Measurements from ENCODE around the gene FALEC. TPM values are rescaled to one million over a fixed set of nuclear protein-coding genes. Genes with fewer than 3 reads are reported as not detected.

The FALEC gene
- total RNA-seq, 1 donor from 2014 or later, result not detected

DNA sequence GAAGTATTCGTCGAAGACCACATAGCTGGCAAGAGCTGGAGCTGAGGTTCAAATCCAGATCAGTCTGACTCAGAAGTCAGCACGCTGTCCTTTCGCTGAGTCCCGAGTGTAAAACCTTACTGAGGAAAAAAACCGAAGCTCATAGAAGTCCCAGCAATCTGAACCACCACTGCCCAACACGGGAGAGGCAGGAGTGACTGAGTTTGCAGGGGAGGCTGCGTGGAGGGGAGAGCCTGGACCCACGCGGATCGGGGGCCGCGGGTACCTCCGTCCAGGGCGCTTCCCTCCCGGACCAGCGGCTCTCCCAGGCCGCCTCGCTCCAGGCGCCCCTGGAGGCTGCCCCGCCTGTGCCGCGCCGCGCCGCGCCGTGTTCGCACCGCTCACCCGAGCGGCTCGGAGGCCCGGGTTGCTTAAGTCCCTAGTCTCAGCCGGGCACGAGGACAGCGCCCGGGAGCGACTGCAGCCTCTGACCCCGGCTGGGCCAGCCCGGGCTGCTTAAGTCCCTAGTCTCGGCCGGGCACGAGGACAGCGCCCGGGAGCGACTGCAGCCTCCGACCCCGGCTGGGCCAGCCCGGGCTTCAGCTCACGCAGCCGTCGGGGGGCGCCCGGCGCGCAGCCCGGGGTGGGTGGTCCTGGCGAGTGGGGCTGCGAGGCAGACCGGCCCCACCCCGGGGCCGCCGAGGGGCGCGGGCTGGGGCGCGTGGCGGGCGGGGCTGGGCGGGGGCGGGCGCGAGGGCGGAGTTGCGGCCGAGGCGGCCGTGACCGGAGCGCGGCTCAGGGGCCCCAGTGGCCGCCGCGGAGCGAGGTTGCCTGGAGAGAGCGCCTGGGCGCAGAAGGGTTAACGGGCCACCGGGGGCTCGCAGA lies 33.3 kb downstream of the FALEC start, which contains the start of gene ADAMTSL4:
Gene ADAMTSL4, plus strand, starts transcription at position 777 of the 864 bp plus-strand sequence. CDS start 2,881 bp downstream, outside the sequence.
- H3K9me3 ChIP-seq, result no peaks in the 10 kb centered on the region
- peaks cover 46% of the 10 kb centered on the region for H3K4me1 ChIP-seq
- peak within 1 kb of the TSS; percentile 61 to 73 for H3K4me3 ChIP-seq
- peak within 1 kb of the TSS; percentile 94 for H3K27ac ChIP-seq
- H3K36me3 ChIP-seq, result no peaks in the 10 kb centered on the region
- DNase-seq (ENCODE audit: extremely low spot score in 2 of 2), result no peak
- no peaks in the 10 kb centered on the region for H3K27me3 ChIP-seq
- TF ChIP-seq POLR2AphosphoS5 (IDR thresholded peaks at IDR 0.05; ENCODE audit: insufficient read depth in 1 of 2, low read depth in 1 of 2) (no peak), POLR2A (IDR thresholded peaks at IDR 0.05) (peak in 1 of 2 donors; percentile 59)
- TF ChIP-seq, protein P1, sequence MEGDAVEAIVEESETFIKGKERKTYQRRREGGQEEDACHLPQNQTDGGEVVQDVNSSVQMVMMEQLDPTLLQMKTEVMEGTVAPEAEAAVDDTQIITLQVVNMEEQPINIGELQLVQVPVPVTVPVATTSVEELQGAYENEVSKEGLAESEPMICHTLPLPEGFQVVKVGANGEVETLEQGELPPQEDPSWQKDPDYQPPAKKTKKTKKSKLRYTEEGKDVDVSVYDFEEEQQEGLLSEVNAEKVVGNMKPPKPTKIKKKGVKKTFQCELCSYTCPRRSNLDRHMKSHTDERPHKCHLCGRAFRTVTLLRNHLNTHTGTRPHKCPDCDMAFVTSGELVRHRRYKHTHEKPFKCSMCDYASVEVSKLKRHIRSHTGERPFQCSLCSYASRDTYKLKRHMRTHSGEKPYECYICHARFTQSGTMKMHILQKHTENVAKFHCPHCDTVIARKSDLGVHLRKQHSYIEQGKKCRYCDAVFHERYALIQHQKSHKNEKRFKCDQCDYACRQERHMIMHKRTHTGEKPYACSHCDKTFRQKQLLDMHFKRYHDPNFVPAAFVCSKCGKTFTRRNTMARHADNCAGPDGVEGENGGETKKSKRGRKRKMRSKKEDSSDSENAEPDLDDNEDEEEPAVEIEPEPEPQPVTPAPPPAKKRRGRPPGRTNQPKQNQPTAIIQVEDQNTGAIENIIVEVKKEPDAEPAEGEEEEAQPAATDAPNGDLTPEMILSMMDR (IDR thresholded peaks at IDR 0.05), result peak in 1 of 3 experiments; percentile 9
- intact Hi-C loops (cut with DNase I), result no loop called here

DNA sequence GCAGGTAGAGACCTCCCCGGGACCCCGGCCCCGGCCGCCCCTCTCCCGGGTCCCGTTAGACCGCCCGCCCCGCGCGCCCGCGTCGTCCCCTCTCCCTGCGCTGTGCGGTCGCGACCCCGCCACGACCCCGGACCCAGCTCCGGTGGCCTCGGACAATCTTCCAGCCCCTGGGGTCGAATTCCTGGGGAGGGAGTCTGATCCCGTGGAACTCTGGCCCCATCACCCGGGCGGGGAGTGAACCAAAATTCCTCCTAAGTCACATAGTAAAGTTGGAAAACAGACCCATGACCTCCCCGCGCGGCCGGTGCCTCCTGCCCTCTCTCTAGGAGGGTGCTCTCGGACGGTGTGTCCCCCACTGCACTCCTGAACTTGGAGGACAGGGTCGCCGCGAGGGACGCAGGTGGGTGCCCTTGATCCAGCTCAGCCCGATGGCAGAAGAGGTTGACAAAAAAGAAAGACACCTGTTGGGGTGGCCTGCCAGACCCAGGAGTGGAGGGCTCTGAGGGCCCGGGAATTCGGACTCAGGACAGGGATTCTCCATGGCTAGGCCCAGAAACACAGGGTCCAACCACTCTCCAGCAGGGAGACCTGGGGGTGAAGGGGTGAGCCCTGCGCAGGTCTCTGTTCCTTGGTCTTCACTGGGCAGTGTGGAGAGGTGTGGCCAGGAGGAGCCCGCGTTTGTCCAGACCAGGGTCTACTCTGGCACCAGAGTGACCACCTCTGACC lies 34.1 kb downstream of the FALEC start:
- TF ChIP-seq POLR2A (IDR thresholded peaks at IDR 0.05) (no peak), POLR2AphosphoS5 (IDR thresholded peaks at IDR 0.05; ENCODE audit: insufficient read depth in 1 of 2, low read depth in 1 of 2) (peak in 1 of 2 donors; percentile 50)
- TF ChIP-seq, protein P1 (IDR thresholded peaks at IDR 0.05), result no peak
- H3K4me1 ChIP-seq, result peaks cover 47% of the 10 kb centered on the region
- H3K9me3 ChIP-seq, result no peaks in the 10 kb centered on the region
- H3K27ac ChIP-seq, result peak overlapping the region; percentile 94
- no peaks in the 10 kb centered on the region for H3K27me3 ChIP-seq
- H3K36me3 ChIP-seq, result no peaks in the 10 kb centered on the region
- DNase-seq (ENCODE audit: extremely low spot score in 2 of 2), result no peak
- peak overlapping the region; percentile 61 to 73 for H3K4me3 ChIP-seq
- intact Hi-C loops (cut with DNase I), result loop anchor here (5.0 kb wide), 1 partner anchor 32 kb away; the partner anchor contains the start of gene FALEC

DNA sequence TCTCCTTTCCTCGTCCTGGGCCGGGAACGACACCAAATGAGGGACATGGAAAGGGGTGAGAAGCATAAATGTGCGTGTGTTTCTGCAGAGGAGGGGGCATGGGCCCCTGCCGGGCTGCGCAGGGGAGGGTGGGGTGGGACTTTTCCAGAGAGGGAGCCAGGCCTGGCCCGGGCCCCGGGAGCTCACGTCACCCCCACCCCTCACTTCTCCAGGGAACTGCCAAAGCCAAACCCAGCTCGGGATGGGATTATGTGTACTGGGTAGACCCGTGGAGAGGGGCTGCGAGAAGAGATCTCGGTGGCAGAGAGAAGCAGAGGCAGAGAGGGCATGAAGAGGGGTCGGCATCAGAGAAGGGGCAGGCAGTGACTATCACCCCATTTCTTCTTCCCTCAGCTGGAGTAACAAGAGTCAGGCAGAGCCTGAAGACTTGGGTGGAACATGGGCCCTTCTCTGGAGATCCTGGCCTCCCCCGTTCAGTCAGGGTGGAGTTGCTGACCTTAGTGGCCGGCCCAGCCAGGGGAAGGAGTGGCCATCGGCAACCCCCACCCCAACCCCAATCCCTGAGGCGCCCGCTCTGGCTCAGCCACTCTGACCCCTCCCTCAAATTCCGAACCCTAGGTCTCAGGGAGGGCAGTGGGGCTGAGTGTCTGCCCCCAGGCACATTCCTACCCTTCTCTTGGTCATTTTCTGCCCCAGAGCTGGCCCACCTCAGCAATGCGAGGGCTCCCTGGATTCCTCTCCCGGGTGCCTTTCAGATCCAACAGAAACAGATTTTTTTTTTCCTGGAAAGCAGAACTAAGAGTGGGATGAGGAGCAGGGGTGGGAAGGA lies 34.9 kb downstream of the FALEC start:
- intact Hi-C loops (cut with DNase I), result loop anchor here (5.0 kb wide), 1 partner anchor 33 kb away; the partner anchor contains the start of gene FALEC
- Histone ChIP-seq H3K4me3 (peak overlapping the region; percentile 61 to 73), H3K27ac (peak overlapping the region; percentile 94), H3K4me1 (peaks cover 47% of the 10 kb centered on the region), H3K9me3 (no peaks in the 10 kb centered on the region), H3K36me3 (no peaks in the 10 kb centered on the region), H3K27me3 (no peaks in the 10 kb centered on the region)
- no peak for DNase-seq (ENCODE audit: extremely low spot score in 2 of 2)
- TF ChIP-seq, protein P1 (IDR thresholded peaks at IDR 0.05), result no peak
- TF ChIP-seq POLR2AphosphoS5 (IDR thresholded peaks at IDR 0.05; ENCODE audit: insufficient read depth in 1 of 2, low read depth in 1 of 2), result peak in 1 of 2 donors; percentile 67
- no peak for TF ChIP-seq POLR2A (IDR thresholded peaks at IDR 0.05)

DNA sequence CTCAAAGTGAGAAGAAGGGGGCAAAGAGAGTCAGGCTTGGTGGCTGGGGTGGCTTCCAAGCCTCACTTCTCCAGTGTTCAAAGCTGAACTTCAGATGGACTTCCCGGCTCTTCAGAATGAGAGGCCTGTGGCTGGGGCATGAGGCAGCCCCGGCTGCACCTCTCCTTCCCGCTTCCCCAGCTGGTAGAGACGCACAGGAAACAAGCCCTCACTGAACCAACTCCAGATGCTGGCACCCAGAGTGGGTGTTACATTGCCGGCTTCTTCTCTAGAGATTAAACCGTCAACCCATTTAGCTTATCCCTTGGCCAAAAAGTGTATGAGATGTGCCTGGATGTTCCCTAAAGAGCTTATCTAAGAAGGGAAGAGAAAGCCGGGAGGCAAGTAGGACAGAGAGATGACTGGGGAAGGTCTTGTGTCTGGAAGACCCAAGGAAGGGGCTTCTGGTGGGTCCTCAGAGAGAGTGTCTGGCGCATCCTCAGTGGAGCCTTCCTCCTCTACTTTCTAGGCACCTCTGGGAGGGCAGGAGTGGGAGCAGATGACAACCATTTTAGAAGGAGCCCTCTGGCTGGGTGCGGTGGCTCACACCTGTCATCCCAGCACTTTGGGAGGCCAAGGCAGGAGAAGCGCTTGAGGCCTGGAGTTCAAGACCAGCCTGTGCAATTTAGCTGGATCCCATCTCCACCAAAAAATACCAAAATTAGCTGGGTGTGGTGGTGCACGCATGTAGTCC lies 35.7 kb downstream of the FALEC start:
- Histone ChIP-seq H3K27ac (peak overlapping the region; percentile 94), H3K27me3 (no peaks in the 10 kb centered on the region), H3K4me1 (peaks cover 47% of the 10 kb centered on the region), H3K4me3 (peak overlapping the region; percentile 61 to 73), H3K9me3 (no peaks in the 10 kb centered on the region), H3K36me3 (peaks cover 0 to 2% of the 10 kb centered on the region in 2 donors)
- TF ChIP-seq POLR2AphosphoS5 (IDR thresholded peaks at IDR 0.05; ENCODE audit: insufficient read depth in 1 of 2, low read depth in 1 of 2) (no peak), POLR2A (IDR thresholded peaks at IDR 0.05) (no peak)
- TF ChIP-seq, protein P1 (IDR thresholded peaks at IDR 0.05), result no peak
- no peak for DNase-seq (ENCODE audit: extremely low spot score in 2 of 2)
- intact Hi-C loops (cut with DNase I), result loop anchor here (5.0 kb wide), 1 partner anchor 34 kb away; the partner anchor contains the start of gene FALEC

Data from vagina (tissue), 2 donors.